GM19452 (cell line): ENCODE data around the gene ARMCX2.
"Not testable (repeated sequence)": the region's sequence is repeated elsewhere in the genome, so short reads cannot be mapped to it uniquely, and the experiment has no call there.

ENCODE experiments used
- ATAC-seq: cut with Tn5 transposase; IDR thresholded peaks from one replicate; pipeline ENCODE4 v1.9.1; 2021; ENCODE audit not compliant: unreplicated experiment

The ARMCX2 gene

GRCh38 chrX:101659601-101660063 is at the start of gene ARMCX2:
ARMCX2 (minus strand) TSS chrX:101659850; CDS start chrX:101657588, 2,262 bp downstream.
- peak; percentile 68 for ATAC-seq

- ATAC-seq, result no peak
Measured at GRCh38 chrX:101709384-101709783, 49.7 kb upstream of the ARMCX2 start.

GRCh38 chrX:101708163-101708562 is 48.5 kb upstream of the ARMCX2 start:
- ATAC-seq, result no peak

GRCh38 chrX:101693476-101693875 is 33.8 kb upstream of the ARMCX2 start:
- no peak for ATAC-seq

- ATAC-seq, result no peak
Measured at GRCh38 chrX:101691835-101692234, 32.2 kb upstream of the ARMCX2 start.

- ATAC-seq, result no peak
Measured at GRCh38 chrX:101686574-101686973, 26.9 kb upstream of the ARMCX2 start.

- no peak for ATAC-seq
Measured at GRCh38 chrX:101685923-101686322, 26.3 kb upstream of the ARMCX2 start.

- no peak for ATAC-seq
Measured at GRCh38 chrX:101682723-101683122, 23.1 kb upstream of the ARMCX2 start.

GRCh38 chrX:101677028-101677427 is 17.4 kb upstream of the ARMCX2 start:
- ATAC-seq, result no peak

- ATAC-seq, result no peak
Measured at GRCh38 chrX:101676571-101676970, 16.9 kb upstream of the ARMCX2 start.

- no peak for ATAC-seq
Measured at GRCh38 chrX:101668143-101668542, 8.5 kb upstream of the ARMCX2 start.

- no peak for ATAC-seq
Measured at GRCh38 chrX:101658661-101659491, 774 bp downstream of the ARMCX2 start.

- ATAC-seq, result no peak
Measured at GRCh38 chrX:101657495-101657894, 2.2 kb downstream of the ARMCX2 start.

GRCh38 chrX:101656817-101657216 is 2.8 kb downstream of the ARMCX2 start:
- no peak for ATAC-seq

GRCh38 chrX:101655534-101655933 is 4.1 kb downstream of the ARMCX2 start:
- ATAC-seq, result no peak

GRCh38 chrX:101647716-101648115 is 11.9 kb downstream of the ARMCX2 start:
- ATAC-seq, result not testable (repeated sequence)

GRCh38 chrX:101642093-101642492 is 17.6 kb downstream of the ARMCX2 start:
- no peak for ATAC-seq

- no peak for ATAC-seq
Measured at GRCh38 chrX:101639583-101639982, 20.1 kb downstream of the ARMCX2 start.

- no peak for ATAC-seq
Measured at GRCh38 chrX:101619364-101619763, 40.3 kb downstream of the ARMCX2 start.

GRCh38 chrX:101617211-101618191 is 42.1 kb downstream of the ARMCX2 start, which contains the start of gene ARMCX6:
ARMCX6 (minus strand) TSS chrX:101618000; CDS start chrX:101616620, 1,380 bp downstream.
- peak; percentile 94 for ATAC-seq

GRCh38 chrX:101605728-101606127 is 53.9 kb downstream of the ARMCX2 start:
- no peak for ATAC-seq
